OCI-LY3 (cell line): ENCODE measurements around the gene WDR86.

Experiments used
- H2AFZ ChIP-seq: fragments of 200-600, 300-600 bp; shearing (Covaris generic); 2 replicates; pipeline ENCODE4 v1.6.0; 2014; ENCODE audit warnings: antibody characterized with exemption, low read depth, low read length
- H3K27ac ChIP-seq: fragments of 200-600, 300-600 bp; sonication (generic); 2 replicates; pipeline ENCODE4 v1.5.1; 2014; ENCODE audit warnings: mild to moderate bottlenecking, low read length, moderate library complexity, mixed read lengths
- H3K27me3 ChIP-seq: fragments of 200-600, 300-600 bp; sonication (generic); 2 replicates; pipeline ENCODE4 v1.6.1; 2014; ENCODE audit warnings: low read depth, low read length, mixed read lengths
- H3K36me3 ChIP-seq: fragments of 200-600, 300-600 bp; sonication (generic); replicated peaks from 2 replicates; pipeline ENCODE3; 2014; ENCODE audit warnings: low read depth, low read length, mixed read lengths
- H3K4me1 ChIP-seq: fragments of 300-600, 200-600 bp; sonication (generic); 2 replicates; pipeline ENCODE4 v1.6.1; 2014; ENCODE audit warnings: low read length, mixed read lengths
- H3K4me2 ChIP-seq: fragments of 200-600, 300-600 bp; sonication (generic); 2 replicates; pipeline ENCODE4 v1.6.1; 2014; ENCODE audit warnings: low read length, mixed read lengths
- H3K4me3 ChIP-seq: fragments of 300-600, 200-600 bp; sonication (generic); 2 replicates; pipeline ENCODE4 v1.5.1; 2014; ENCODE audit warnings: antibody characterized with exemption, mild to moderate bottlenecking, low read length, moderate library complexity
- H3K79me2 ChIP-seq: fragments of 300-600, 200-600 bp; shearing (Covaris generic); 2 replicates; pipeline ENCODE4 v1.6.1; 2014; ENCODE audit warnings: mild to moderate bottlenecking, low read length, mixed read lengths
- H3K9ac ChIP-seq: fragments of 300-600, 200-600 bp; shearing (Covaris generic); 2 replicates; pipeline ENCODE4 v1.6.0; 2014; ENCODE audit warnings: mild to moderate bottlenecking, low read length, moderate library complexity
- H3K9me3 ChIP-seq: fragments of 200-600, 300-600 bp; shearing (Covaris generic); 2 replicates; pipeline ENCODE4 v1.6.1; 2014; ENCODE audit warnings: low read length, mixed read lengths; ENCODE audit not compliant: insufficient read depth
- H4K20me1 ChIP-seq: fragments of 200-600, 300-600 bp; sonication (generic); 2 replicates; pipeline ENCODE4 v1.6.1; 2016; ENCODE audit warnings: low read length, mixed read lengths; ENCODE audit not compliant: insufficient read depth
- EZH2phosphoT487 ChIP-seq: fragments of 200-600 bp; shearing (Covaris generic); IDR thresholded peaks from 2 replicates; pipeline ENCODE4 v1.6.1; 2018; ENCODE audit warnings: antibody characterized with exemption, mixed run types, low read depth
- TF ChIP-seq, protein P1 (sequence below): fragments of 200-600, 300-600 bp; sonication (generic); IDR thresholded peaks from 2 replicates; pipeline ENCODE4 v1.5.1; 2014; ENCODE audit warnings: antibody characterized with exemption, low read length, low read depth

Gene WDR86

DNA sequence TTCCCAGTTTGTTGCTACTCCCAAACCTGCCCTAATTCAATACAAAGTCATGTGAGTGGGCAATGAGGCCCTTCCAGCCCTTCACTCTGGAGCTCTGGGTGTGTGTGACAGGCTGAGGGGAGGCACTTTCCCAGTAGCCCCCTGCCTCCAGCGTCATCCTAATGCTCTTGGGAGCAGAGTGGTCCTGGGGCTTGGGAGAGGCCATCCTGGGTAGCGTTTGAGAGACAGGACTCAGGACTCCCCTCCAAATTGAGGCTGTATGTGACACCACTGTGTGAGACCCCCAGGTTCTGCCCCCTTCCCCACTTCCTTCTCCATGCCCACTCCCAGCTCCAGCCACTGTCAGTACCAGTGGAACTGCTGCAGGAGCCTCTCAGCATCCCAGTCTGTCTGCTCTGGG lies 36.6 kb upstream of the WDR86 start:
- H3K9ac ChIP-seq: no peak overlapping the region
- H3K4me3 ChIP-seq: no peak overlapping the region
- H3K4me1 ChIP-seq: no peaks in the 10 kb centered on the region
- no peaks in the 10 kb centered on the region for H3K9me3 ChIP-seq
- no peak for TF ChIP-seq EZH2phosphoT487
- TF ChIP-seq, protein P1, sequence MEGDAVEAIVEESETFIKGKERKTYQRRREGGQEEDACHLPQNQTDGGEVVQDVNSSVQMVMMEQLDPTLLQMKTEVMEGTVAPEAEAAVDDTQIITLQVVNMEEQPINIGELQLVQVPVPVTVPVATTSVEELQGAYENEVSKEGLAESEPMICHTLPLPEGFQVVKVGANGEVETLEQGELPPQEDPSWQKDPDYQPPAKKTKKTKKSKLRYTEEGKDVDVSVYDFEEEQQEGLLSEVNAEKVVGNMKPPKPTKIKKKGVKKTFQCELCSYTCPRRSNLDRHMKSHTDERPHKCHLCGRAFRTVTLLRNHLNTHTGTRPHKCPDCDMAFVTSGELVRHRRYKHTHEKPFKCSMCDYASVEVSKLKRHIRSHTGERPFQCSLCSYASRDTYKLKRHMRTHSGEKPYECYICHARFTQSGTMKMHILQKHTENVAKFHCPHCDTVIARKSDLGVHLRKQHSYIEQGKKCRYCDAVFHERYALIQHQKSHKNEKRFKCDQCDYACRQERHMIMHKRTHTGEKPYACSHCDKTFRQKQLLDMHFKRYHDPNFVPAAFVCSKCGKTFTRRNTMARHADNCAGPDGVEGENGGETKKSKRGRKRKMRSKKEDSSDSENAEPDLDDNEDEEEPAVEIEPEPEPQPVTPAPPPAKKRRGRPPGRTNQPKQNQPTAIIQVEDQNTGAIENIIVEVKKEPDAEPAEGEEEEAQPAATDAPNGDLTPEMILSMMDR: no peak
- no peak overlapping the region for H3K27ac ChIP-seq
- H3K79me2 ChIP-seq: no peaks in the 10 kb centered on the region
- no peak overlapping the region for H2AFZ ChIP-seq
- H3K36me3 ChIP-seq: no peaks in the 10 kb centered on the region
- no peak overlapping the region for H3K4me2 ChIP-seq
- H4K20me1 ChIP-seq: no peaks in the 10 kb centered on the region
- peaks cover 45% of the 10 kb centered on the region for H3K27me3 ChIP-seq

DNA sequence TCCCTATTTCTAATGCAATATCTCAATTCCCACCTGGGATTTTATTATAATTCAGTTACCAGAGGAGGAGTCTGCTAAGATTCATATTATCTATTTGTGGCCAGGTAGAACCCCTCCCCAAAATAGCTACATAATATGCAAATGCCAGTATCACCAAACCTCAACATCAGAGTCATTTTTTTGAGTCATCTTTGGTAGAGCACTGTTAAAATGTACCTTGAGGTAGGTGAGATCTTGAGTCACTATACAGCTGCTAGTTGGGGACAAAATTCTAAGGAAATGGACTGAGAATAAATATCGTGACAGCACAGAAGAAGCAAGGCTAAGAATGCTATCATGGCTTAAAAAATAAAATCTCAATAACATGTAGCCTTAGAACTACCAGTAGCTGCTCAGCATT lies 34.8 kb upstream of the WDR86 start:
- Histone ChIP-seq H3K36me3 (no peaks in the 10 kb centered on the region), H3K27me3 (peaks cover 36% of the 10 kb centered on the region), H3K27ac (no peak overlapping the region), H3K4me3 (no peak overlapping the region), H3K4me1 (no peaks in the 10 kb centered on the region), H3K4me2 (no peak overlapping the region), H4K20me1 (no peaks in the 10 kb centered on the region), H3K9ac (no peak overlapping the region), H2AFZ (no peak overlapping the region), H3K79me2 (no peaks in the 10 kb centered on the region), H3K9me3 (no peaks in the 10 kb centered on the region)
- TF ChIP-seq EZH2phosphoT487: no peak
- TF ChIP-seq, protein P1: no peak

DNA sequence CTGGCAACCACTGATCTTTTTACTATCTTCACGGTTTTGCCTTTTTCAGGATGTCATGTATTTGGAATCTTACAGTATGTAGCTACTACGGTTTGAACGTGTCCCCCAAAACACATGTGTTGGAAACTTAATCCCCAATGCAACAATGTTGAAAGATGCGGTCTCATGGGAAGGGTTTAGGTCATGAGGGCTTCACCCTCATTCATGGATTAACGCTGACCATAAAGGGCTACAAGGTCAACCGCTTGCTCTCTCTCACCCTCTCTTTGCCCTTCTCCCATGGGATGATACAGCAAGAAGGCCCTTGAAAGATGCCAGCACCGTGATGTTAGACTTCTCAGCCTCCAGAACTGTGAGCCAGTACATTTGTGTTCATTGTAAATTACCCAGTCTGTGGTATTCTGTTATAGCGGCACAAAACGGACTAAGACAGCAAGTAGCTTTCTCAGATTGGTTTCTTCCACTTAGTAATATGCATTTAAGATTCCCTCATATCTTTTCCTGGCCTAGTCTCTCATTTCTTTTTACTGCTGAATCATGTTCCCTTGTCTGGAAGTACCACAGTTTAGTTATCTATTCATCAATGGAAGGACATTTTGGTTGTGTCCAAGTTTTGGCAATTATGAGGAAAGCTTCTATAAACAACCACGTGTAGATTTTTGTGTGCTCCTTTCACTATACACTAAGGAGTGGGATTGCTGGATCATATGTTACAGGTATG lies 33.1 kb upstream of the WDR86 start:
- Histone ChIP-seq H4K20me1 (no peaks in the 10 kb centered on the region), H3K4me2 (no peak overlapping the region), H2AFZ (no peak overlapping the region), H3K79me2 (no peaks in the 10 kb centered on the region), H3K4me1 (no peaks in the 10 kb centered on the region), H3K9me3 (no peaks in the 10 kb centered on the region), H3K27ac (no peak overlapping the region), H3K27me3 (peaks cover 37% of the 10 kb centered on the region), H3K9ac (no peak overlapping the region), H3K36me3 (no peaks in the 10 kb centered on the region), H3K4me3 (no peak overlapping the region)
- TF ChIP-seq, protein P1: no peak
- no peak for TF ChIP-seq EZH2phosphoT487

DNA sequence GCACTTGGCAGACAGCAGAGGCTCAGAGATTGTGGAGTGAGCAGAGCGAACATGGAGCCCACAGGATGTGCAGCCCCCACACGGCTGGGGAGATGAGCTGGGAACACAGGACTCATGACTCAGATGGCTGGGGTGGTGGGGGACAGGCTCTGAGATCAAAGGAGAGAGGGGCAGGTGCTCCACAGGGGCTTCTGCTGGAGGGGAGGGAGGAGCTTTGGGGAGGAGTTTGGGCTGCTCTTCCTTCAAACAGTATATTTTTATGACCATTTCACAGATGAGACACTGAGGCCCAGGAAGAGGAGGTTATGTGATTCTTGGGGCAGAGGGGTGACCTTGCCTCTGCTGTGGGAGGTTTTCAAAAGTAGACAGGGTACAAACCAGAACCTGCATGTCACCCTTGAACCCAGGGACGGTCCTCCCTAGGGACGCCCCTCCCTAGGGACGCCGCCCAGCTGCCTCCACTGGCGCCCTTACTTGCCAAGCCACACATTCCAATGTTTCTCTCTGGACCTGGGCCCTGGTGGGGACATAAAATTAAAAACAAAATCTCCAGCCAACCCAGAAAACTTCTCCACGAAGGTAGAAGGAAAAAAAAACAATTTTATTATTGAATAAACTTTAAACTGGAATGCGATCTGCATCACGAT lies 31.1 kb upstream of the WDR86 start:
- H3K4me1 ChIP-seq: no peaks in the 10 kb centered on the region
- H3K27me3 ChIP-seq: peaks cover 37% of the 10 kb centered on the region
- H3K27ac ChIP-seq: no peak overlapping the region
- H3K9ac ChIP-seq: no peak overlapping the region
- no peak overlapping the region for H3K4me3 ChIP-seq
- H3K36me3 ChIP-seq: no peaks in the 10 kb centered on the region
- no peaks in the 10 kb centered on the region for H4K20me1 ChIP-seq
- H3K79me2 ChIP-seq: no peaks in the 10 kb centered on the region
- H2AFZ ChIP-seq: no peak overlapping the region
- H3K4me2 ChIP-seq: no peak overlapping the region
- no peak for TF ChIP-seq EZH2phosphoT487
- TF ChIP-seq, protein P1: no peak
- no peaks in the 10 kb centered on the region for H3K9me3 ChIP-seq
